Measurements from ENCODE around the gene GTPBP4.

GTPBP4 gene

DNA sequence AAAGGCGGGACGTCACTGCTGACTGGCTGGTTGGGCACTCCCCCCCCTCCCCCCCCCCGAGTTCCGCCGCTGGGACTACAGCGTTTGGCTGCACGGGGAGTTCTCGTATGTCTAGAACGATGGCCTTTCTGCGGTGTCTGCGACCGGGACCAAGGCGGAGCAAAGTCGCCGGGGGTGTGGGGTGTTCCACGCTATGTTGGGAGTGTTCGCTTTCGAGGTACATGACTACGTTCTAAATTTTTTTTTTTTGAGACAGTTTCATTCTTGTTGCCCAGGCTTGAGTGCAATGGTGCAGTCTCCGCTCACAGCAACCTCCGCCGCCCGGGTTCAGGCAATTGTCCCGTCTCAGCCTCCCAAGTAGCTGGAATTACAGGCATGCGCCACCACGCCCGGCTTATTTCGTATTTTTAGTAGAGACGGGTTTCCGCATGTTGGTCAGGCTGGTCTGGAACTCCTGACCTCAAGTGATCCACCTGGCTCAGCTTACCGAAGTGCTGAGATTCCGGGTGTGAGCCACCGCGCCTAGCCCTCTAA lies 61.3 kb downstream of the GTPBP4 start:
- peak overlapping the region; percentile 99 for H3K4me3 ChIP-seq (ENCODE audit: low read depth, low read length)
- no peak for DNase-seq (ENCODE audit: low read depth)

DNA sequence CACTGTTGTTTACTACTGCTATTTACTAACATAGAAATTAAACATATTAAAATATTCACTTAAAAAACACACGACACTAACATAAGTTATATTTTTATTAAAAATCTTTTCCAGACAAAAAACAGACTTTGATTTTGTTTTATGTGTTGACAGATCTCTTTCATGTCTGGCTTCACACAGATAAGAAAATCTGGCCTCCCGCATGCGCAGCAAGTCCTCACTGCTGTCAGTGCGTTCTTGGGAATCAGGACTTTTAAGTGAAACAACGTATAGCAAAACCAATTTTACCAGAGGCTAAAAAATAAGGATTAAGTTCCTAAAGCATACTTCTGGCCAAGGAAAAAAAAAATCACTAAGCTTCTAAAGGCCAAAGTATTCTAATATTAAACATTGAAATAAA lies 61.9 kb downstream of the GTPBP4 start:
- TF ChIP-seq, protein P1, sequence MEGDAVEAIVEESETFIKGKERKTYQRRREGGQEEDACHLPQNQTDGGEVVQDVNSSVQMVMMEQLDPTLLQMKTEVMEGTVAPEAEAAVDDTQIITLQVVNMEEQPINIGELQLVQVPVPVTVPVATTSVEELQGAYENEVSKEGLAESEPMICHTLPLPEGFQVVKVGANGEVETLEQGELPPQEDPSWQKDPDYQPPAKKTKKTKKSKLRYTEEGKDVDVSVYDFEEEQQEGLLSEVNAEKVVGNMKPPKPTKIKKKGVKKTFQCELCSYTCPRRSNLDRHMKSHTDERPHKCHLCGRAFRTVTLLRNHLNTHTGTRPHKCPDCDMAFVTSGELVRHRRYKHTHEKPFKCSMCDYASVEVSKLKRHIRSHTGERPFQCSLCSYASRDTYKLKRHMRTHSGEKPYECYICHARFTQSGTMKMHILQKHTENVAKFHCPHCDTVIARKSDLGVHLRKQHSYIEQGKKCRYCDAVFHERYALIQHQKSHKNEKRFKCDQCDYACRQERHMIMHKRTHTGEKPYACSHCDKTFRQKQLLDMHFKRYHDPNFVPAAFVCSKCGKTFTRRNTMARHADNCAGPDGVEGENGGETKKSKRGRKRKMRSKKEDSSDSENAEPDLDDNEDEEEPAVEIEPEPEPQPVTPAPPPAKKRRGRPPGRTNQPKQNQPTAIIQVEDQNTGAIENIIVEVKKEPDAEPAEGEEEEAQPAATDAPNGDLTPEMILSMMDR (IDR thresholded peaks at IDR 0.05; ENCODE audit: insufficient read depth, low read depth, low read length, missing control alignments): no peak
- peak overlapping the region; percentile 99 for H3K4me3 ChIP-seq (ENCODE audit: low read depth, low read length)
- DNase-seq (ENCODE audit: low read depth): peak; percentile 37

More for the DNA sequence above, 61.3 kb downstream of the GTPBP4 start:
- TF ChIP-seq, protein P1 (IDR thresholded peaks at IDR 0.05; ENCODE audit: insufficient read depth, low read depth, low read length, missing control alignments): no peak

DNA sequence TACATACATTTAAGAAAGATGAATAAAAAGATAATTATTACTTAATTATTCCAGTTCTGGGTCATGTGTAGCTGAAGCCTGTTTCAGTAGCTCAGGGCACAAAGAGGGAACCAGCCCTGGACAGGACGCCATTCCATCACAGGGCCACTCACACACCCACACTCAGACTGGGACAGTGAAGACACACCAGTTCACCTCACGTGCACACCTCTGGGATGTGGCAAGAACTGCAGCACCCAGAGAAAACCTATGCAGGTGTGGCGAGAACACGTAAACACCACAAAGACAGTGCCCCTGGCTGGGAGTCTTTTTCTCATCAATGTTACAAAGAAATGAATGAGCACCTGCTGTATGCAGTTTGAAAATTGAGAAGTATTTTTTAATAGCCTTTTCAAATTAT lies 62.3 kb downstream of the GTPBP4 start:
- TF ChIP-seq, protein P1 (IDR thresholded peaks at IDR 0.05; ENCODE audit: insufficient read depth, low read depth, low read length, missing control alignments): peak; percentile 13
- DNase-seq (ENCODE audit: low read depth): peak; percentile 77
- peak overlapping the region; percentile 99 for H3K4me3 ChIP-seq (ENCODE audit: low read depth, low read length)

DNA sequence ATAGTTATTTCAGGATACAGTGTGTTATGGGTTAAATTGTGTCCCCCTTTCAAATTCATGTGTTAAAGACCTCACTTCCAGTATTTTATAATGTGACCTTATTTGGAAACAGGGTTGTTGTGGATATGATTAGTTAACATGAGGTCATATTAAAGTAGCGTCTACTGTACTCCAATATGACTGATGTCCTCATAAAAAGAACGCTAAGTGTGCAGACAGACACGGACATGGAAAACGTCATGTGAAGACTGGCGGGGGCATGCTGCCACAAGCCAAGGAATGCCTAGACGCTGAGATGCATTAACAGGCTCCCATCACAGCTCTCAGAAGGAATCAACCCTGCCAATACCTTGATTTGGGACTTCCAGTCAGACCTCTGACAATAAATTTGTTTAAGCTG lies 66.5 kb downstream of the GTPBP4 start:
- peak overlapping the region; percentile 65 for H3K4me3 ChIP-seq (ENCODE audit: low read depth, low read length)
- TF ChIP-seq, protein P1 (IDR thresholded peaks at IDR 0.05; ENCODE audit: insufficient read depth, low read depth, low read length, missing control alignments): no peak
- no peak for DNase-seq (ENCODE audit: low read depth)

DNA sequence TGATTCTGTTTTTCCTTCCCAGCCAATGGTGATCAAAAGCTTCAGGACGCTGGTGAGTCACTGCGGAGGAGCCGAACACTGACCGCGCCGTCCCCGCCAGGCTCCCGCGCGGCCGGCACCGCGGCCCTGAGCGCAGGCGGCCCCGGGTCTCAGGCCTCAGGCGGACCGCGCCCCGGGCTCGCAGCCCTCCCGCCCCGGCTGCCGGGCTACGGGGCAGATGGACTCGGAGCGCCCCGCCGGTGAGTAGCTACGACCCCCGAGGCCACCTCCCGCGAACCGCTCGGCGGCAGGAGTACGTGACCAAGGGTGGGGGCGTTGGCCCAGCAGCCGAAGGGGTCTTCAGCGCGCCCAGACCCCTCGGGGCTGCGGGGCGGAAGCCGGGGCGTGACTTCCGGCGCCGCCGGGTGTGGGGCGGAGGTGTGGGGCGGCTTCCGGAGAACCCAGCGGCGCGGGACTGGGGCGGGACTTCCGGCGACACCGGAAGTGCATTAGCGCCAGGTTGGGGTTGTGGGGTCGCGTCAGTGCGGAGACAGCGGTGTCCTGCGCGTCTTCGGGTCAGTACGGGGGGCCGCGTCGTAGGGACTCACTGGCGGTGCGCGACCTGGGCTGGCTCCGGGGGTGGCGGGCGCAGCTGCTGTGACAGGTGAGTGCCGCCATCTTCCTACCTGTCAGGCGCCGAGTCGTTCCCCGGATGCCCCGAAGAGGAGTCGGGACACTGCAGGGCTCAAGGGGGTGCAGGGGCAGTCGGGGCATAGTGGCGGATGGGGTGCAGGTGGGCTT lies 68.3 kb downstream of the GTPBP4 start, which contains the start of gene WDR37:
Gene WDR37 (plus strand): TSS at position 60 of the 780 bp plus-strand sequence. CDS start 15,771 bp downstream, outside the sequence.
- peak; percentile 90 for DNase-seq (ENCODE audit: low read depth)
- peak within 1 kb of the TSS; percentile 65 for H3K4me3 ChIP-seq (ENCODE audit: low read depth, low read length)
- TF ChIP-seq, protein P1 (IDR thresholded peaks at IDR 0.05; ENCODE audit: insufficient read depth, low read depth, low read length, missing control alignments): no peak

DNA sequence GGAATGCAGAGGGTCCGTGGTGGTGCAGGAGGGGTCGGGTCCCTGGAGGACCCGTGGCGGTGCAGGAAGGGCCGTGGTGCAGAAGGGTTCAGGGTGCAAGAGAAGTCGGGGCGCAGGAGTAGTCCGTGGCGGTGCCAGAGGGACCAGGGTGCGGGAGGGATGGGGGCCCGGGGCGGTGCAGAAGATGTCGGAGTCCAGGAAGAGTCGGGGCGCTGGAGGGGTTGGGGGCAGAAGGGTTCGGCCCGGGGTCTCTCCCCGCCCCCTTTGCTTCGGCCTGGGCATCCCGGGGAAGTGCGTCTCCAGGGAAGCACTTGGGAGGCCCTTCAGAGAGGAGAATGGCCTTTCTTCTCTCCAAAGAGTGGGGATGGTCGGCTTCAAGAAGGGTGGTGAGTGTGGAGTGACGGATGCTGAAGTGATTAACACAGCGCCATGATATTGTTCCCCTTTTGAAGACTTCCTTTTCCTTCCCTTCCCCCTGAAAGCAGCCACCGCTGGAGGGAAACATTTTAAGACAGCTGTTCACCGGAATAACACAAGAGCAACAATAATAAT lies 68.9 kb downstream of the GTPBP4 start:
- DNase-seq (ENCODE audit: low read depth): peak; percentile 29
- peak overlapping the region; percentile 65 for H3K4me3 ChIP-seq (ENCODE audit: low read depth, low read length)
- TF ChIP-seq, protein P1 (IDR thresholded peaks at IDR 0.05; ENCODE audit: insufficient read depth, low read depth, low read length, missing control alignments): no peak

Data from GM12865 (cell line).